Raji (cell line): ENCODE results near the gene NPAS4.

Source experiments
- POLR2A ChIP-seq: IDR thresholded peaks from 2 replicates; pipeline ENCODE4 v1.6.1; 2011; ENCODE audit warnings: low read depth, low read length, control low read depth; ENCODE audit not compliant: insufficient read depth

The NPAS4 gene

DNA sequence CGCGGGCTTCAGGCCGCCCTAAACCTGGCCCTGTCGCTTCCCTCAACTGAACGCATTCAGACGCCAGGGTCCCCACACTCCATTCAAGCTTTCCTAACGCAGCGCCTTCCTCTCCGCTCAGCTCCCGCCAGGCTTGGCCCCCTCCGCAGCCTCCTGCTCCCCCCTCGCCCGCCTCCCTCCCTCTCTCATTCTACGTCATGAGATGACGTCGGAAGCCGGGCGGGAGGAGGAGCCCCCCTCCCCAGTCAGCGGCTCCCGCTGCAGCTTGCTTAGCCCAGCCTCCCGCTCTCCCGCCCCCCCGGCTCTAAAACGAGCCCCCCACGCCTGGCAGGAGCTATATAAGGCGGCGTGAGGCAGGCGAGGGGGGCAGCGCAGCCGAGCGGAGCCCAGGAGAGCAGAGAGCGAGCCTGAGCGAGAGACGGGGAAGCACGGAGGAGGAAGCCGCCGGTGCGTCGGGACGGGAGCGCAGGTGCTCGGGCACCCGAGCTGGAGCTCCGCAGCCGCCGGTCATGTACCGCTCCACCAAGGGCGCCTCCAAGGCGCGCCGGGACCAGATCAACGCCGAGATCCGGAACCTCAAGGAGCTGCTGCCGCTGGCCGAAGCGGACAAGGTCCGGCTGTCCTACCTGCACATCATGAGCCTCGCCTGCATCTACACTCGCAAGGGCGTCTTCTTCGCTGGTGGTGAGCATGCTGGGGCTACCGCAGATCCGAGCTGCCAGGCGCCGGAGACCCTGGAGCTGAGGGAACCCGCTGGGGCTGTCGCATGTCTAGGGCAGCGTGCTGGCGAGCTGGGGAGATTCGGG lies at the start of gene NPAS4:
Gene NPAS4 (plus strand): TSS at position 365 of the 806 bp plus-strand sequence. CDS start 145 bp downstream, at position 510.
- TF ChIP-seq POLR2A: no peak

DNA sequence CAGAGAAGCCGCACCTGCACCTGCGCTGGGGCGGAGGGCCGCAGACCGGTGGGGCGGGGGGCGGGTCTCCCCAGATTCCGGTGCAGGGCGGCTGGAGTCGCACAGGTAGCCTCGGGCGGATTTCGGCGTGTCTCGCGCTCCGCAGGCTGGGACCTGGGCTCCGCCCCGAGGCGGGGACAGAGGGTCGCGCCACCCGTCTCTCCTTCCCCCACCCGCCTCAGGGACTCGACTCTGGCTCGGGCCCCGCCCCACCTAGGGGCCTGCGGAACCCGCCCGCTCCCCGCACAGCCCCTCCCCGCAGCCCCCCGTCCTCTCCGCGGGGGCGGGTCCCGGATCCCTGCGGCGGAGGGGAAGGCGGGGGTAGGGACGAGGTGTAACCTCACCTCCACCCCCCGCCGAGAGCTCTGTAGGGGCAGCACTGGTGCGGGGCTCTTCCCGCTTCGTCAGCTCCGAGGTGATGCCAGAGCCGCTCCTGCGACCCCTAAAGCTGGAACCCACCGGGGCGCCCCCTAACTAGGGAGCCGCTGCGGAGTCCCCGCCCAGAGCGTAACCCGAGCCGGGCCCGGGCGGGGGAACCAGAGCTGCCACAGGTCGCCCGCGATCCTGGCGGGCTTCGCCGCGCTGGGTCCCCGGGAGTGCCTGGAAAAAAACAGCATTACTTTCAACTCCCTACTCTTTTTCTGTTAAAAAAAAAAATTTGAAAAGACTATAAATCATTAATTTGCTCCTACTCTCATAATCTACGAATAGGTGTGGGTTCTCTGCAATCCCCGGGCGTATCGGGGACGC lies 49.0 kb upstream of the NPAS4 start, which contains the start of gene SLC29A2:
Gene SLC29A2 (minus strand): TSS at position 134 of the 789 bp plus-strand sequence. CDS start 169 bp downstream, outside the sequence.
- TF ChIP-seq POLR2A: peak; percentile 58

- no peak for TF ChIP-seq POLR2A
Observed at GRCh38 chr11:66373265-66373664, 47.6 kb upstream of the NPAS4 start.

DNA sequence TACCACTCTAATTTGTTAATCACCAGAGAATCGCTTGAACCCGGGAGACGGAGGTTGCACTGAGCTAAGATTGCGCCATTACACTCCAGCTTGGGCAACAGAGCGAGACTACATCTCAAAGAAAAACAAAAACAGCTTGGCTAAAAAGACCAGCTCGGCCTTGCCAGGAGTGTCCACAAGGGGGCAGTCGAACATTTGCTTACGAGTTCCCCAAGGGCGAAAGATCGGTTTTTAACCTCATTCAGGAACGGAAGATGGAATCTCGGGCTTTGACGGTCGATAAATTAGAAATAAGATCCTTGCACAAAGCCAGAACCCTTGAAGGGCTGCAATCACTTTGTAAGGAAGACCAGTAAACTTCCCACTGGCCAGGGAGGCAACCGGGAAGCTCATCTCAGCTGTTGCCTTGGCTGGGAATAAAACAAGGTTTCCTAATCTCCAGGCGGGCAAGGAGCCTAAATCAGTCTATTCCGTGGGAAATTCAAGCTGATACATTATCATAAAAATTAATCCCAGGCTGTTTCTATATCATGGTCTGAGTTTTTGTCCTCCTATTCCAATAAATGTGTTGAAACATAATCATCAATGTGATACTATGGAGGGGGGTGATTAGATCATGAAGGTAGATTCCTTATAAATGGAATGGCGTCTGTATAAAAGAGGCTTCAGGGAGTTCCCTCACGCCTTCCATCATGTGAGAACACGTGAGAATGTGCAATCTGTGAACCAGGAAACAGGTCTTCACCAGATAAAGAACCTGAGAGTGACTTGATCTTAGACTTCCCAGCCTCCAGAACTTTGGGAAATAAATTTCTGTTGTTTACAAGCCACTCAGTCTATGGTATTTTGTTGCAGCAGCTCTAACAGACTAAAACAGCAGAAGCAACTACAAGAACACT lies 34.4 kb upstream of the NPAS4 start:
- no peak for TF ChIP-seq POLR2A

GRCh38 chr11:66388780-66389386 lies 32.0 kb upstream of the NPAS4 start:
- no peak for TF ChIP-seq POLR2A

DNA sequence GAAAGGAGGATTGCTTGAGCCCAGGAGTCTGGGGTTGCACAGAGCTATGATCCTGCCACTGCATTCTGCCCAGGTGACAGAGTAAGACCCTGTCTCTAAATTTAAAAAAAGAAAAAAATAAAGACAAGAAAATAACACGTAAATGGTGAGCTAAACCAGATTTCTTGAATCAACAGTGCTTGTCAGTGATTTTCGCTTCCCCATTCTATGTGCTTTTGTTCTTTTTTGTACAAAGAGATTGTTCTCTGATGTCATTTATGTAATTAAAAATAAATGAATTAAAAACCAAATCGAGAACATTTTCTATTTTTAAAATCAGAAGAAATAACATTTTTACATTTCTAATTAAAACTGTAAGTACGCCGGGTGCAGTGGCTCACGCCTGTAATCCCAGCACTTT lies 29.5 kb upstream of the NPAS4 start:
- TF ChIP-seq POLR2A: no peak

DNA sequence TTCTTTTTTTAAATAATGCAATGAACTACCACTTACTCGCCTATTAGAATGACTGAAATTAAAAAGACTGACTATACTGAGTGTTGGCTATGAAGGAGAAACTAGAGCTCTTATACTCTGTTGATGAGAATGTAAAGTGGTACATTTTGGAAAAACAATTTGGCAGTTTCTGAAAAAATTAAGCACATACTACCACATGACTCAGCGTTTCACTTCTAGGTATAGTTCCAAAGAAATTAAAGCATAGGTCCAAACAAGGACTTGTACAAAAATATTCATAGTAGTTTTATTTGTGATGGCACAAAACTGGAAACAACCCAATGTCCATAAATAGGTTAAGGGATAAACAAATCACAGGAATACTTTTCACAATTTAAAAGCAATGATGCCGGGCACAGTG lies 26.9 kb upstream of the NPAS4 start:
- no peak for TF ChIP-seq POLR2A

GRCh38 chr11:66407651-66408050 lies 13.2 kb upstream of the NPAS4 start:
- TF ChIP-seq POLR2A: no peak

DNA sequence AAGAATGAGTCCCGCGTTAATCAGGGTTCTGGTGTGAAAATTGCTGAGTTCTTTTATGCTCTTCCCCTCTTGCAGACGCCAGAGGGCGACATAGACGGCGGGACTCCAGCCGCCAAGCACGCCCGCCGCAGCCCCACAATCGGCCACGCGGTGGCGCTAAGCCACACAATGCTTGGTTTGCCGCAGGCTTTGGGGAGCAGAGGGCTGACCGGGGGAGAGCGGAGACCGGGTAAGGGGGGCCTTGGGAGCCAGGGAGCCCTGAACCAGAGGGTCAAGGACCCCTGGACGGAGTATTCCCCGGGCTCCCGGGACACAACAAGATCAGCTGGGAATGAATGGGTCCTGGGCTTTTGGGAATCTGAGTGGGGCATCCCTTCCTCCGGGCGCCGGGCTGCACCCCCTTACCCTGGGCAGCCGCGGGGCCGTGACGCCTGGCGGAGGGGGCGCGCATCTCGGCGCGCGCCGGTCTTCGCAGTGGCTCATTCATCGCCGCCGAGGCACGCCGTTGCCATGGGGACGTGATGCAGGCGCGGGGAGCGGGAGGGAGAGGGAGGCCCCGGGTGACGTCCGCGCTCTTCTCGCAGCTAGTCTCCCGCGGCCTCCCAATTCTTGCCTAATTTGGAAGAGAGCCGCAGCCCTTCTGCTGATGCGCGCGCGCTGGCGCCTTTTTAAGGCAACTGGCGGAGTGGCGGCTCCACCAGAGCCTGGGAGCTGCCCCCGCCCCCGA lies 12.2 kb upstream of the NPAS4 start:
- no peak for TF ChIP-seq POLR2A

DNA sequence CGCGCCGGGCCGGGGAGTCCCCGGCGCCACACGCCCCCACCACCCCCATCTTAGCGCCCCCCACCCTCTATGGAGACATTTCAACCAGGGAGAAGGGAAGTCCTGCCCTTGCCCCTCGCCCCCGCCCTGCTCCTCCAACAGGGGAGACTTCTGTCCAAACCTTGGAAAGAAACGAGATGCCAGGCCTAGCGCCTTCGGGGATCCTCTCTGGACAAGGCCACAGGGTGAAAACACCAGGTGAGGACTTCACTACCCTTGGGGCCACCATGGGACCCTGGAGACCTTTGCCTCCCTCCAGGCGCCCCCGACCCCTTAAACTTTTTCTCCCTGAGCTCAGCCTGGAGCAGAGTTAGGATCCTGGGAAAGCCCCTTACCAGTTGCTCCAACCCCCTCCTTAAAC lies 11.6 kb upstream of the NPAS4 start:
- TF ChIP-seq POLR2A: no peak

DNA sequence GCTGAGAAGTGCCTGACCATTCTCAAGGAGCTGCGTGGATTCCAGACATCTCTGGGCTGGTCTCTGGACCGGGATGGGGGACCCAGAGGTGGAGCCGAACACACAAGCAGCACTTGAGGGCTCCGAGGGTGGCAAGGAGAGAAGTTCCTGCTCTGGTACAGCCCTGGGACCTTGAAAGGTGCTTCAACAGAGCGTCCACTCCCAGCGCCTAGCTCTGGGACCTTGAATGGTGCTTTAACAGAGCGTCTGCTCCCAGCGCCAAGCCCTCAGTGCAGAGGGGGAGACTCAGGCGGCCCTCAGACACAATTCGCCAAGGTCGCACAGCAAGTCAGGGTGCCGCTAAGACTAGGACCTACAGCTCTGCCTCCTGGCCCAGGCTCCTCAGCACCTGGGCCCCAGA lies 10.6 kb upstream of the NPAS4 start:
- TF ChIP-seq POLR2A: no peak

DNA sequence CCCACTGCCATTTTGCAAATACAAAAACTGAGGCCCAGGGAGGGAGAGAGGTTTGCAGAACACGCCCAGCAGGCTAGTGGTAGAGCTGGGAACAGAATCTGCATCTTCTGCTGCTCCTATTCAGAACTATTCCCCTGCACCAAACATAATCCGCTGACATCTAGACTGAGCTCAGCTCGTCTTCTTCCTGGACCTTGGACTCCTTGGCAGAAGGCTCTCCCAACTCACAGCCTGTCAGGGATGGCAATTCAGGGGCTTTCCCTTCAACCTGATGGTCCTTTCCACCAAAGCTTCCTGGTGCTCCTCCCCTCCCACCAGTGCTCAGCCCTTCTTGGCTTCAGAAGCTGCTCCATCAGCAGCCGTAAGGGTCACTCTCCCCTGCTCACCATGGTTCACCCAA lies 9.5 kb upstream of the NPAS4 start:
- TF ChIP-seq POLR2A: no peak

DNA sequence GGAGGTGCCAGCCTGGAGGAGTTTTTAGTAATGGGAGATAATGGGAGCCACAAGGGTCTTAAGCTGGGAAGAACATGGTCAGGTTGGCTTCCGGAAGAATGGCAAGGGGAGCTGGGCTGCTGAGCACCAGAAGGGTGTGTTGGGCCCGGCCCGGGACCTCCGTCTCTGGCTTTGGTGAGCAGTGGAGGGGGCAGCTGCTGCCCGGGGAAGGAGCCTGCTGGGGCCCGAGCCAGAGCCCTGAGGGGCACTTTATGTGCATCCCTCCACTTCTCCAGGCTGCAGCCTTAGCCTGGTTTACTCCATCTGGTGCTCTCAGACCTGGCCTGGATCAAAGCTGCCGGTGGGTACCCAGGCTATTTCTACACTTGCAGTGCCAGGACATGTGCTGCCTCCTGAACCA lies 8.7 kb upstream of the NPAS4 start:
- TF ChIP-seq POLR2A: no peak

GRCh38 chr11:66413167-66413566 lies 7.7 kb upstream of the NPAS4 start:
- no peak for TF ChIP-seq POLR2A
